Stimulated activated CD4-positive, alpha-beta T cell treated with anti-CD3 and anti-CD28 coated beads, Interleukin-2, amount 100 ng/mL, for 48 hours (primary cell): ENCODE data around the gene RPS6KB1.
"Not testable (repeated sequence)": the region's sequence is repeated elsewhere in the genome, so short reads cannot be mapped to it uniquely, and the experiment has no call there.

ENCODE experiments used
- DNase-seq, 2 donors: peaks; one replicate each; pipeline ENCODE4 v3.0.0-alpha.2; 2020

Gene RPS6KB1

GRCh38 chr17:59947310-59947709, 54.4 kb downstream of the RPS6KB1 start:
- DNase-seq = not testable (repeated sequence)

GRCh38 chr17:59950049-59950448, 57.1 kb downstream of the RPS6KB1 start:
- no peak for DNase-seq

GRCh38 chr17:59954856-59955255, 61.9 kb downstream of the RPS6KB1 start:
- DNase-seq = no peak

- not testable (repeated sequence) for DNase-seq
Observed at GRCh38 chr17:59959574-59959973, 66.7 kb downstream of the RPS6KB1 start.

GRCh38 chr17:59962739-59963318, 69.9 kb downstream of the RPS6KB1 start:
- DNase-seq = no peak

GRCh38 chr17:59963738-59964481, 71.0 kb downstream of the RPS6KB1 start:
- DNase-seq = peak; percentile 39 to 45

- DNase-seq = peak; percentile 93 to 97
Observed at GRCh38 chr17:59964482-59965328, 71.8 kb downstream of the RPS6KB1 start, which contains the start of gene RNFT1. Gene RNFT1, minus strand, starts transcription at chr17:59964740. Its CDS starts 77 bp downstream, at chr17:59964663.

- not testable (repeated sequence) for DNase-seq
Observed at GRCh38 chr17:59971771-59972170, 78.8 kb downstream of the RPS6KB1 start.

GRCh38 chr17:59972778-59973177, 79.9 kb downstream of the RPS6KB1 start:
- DNase-seq = no peak

- not testable (repeated sequence) for DNase-seq
Observed at GRCh38 chr17:59973483-59973882, 80.6 kb downstream of the RPS6KB1 start.

GRCh38 chr17:59975166-59975565, 82.2 kb downstream of the RPS6KB1 start:
- DNase-seq = not testable (repeated sequence)

GRCh38 chr17:59996608-59997007, 103.7 kb downstream of the RPS6KB1 start:
- DNase-seq = not testable (repeated sequence)
